ENCODE measurements around the gene PTPN4. TPM values are rescaled to one million over a fixed set of nuclear protein-coding genes. Genes with fewer than 3 reads are reported as not detected.

The PTPN4 gene
- total RNA-seq, 1 donor from 2014 or later, result 51.7 TPM

DNA sequence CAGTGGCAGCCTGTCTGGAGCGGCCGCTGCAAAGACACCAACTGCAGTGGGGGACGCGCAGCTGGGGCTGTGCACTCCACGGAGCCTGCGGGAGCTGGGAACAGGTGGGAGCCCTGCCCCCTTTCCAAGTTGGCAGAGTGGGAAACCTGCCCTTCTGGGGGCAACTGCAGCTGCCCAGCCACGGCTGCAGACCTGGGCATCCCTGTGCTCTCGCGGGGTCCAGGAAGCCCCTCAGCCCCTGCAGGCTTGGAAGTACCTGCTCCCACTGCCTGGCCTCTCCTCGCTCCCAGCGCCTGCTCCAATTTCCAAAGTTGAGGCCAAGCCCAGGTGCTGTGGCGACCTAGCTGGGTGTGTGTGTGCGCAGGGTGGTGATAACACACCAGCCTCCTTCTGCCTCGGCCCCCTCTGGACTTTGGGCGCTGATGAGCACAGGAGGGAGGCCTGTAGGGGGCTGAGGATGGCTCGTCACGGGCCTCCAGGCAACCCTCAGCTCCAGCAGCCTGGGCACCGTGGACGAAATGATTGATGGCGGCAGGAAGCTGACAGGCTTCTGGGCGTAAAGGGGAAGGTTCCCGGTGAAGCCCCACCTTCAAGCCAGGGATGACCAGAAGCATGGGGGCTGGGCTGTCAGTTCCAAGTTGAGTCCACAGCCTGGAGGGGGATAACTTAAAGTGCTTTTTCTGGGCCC, 76.9 kb downstream of the PTPN4 start:
- no peak overlapping the region for H3K4me3 Mint-ChIP-seq
- H3K9me3 Mint-ChIP-seq, result peaks cover under 1% of the 10 kb centered on the region
- TF ChIP-seq, protein P1, sequence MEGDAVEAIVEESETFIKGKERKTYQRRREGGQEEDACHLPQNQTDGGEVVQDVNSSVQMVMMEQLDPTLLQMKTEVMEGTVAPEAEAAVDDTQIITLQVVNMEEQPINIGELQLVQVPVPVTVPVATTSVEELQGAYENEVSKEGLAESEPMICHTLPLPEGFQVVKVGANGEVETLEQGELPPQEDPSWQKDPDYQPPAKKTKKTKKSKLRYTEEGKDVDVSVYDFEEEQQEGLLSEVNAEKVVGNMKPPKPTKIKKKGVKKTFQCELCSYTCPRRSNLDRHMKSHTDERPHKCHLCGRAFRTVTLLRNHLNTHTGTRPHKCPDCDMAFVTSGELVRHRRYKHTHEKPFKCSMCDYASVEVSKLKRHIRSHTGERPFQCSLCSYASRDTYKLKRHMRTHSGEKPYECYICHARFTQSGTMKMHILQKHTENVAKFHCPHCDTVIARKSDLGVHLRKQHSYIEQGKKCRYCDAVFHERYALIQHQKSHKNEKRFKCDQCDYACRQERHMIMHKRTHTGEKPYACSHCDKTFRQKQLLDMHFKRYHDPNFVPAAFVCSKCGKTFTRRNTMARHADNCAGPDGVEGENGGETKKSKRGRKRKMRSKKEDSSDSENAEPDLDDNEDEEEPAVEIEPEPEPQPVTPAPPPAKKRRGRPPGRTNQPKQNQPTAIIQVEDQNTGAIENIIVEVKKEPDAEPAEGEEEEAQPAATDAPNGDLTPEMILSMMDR (IDR thresholded peaks at IDR 0.05; ENCODE audit: unreplicated experiment), result no peak
- H3K36me3 Mint-ChIP-seq, result peaks cover 10% of the 10 kb centered on the region
- no peaks in the 10 kb centered on the region for H3K27me3 Mint-ChIP-seq (ENCODE audit: low read depth)
- H3K27ac Mint-ChIP-seq, result no peak overlapping the region
- peaks cover 19% of the 10 kb centered on the region for H3K4me1 Mint-ChIP-seq
- DNase-seq (ENCODE audit: low spot score in 2 of 2, unreplicated experiment in 2 of 2), result no peak

DNA sequence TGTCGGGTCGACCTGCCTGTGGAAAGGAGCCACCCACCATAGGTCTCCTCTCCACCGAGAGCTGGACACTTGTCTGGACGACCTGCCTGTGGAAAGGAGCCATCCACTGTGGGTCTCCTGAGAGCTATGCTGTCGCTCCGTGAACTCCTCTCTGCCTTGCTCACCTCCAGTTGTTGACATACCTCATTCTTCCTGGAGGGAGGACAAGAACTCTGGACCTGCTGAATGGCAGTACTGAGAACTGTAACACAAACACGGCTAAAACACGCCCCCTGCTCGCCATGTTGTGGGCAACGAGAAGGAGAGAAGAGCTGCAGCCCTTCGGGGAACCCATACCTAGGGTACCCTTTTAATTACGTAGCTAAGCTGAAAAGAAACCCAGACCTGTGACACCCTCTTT, 77.6 kb downstream of the PTPN4 start:
- no peak overlapping the region for H3K27ac Mint-ChIP-seq
- H3K4me3 Mint-ChIP-seq, result no peak overlapping the region
- H3K4me1 Mint-ChIP-seq, result peaks cover 23% of the 10 kb centered on the region

DNA sequence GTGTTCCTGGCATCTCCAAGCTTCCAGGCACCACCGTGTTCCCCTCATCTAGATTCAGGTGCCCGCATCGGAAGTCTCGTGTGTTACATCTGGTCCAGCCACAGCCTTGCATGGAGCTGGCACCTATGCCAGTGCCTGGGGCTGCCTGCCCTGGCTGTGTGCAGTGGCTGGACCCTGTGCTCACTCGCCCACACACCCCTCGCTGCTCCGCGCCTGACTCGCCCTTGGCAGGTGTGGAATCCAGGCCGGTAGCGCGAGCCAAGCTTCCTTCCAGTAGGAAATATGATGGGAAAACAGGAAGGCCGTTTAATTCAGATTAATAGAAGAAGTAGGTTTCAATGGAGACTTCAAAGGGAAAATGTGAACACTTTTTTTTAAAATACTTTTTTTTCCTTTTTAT, 78.0 kb downstream of the PTPN4 start:
- H3K27me3 Mint-ChIP-seq (ENCODE audit: low read depth), result no peaks in the 10 kb centered on the region
- no peak overlapping the region for H3K4me3 Mint-ChIP-seq
- H3K27ac Mint-ChIP-seq, result peak overlapping the region; percentile 57
- peaks cover 13% of the 10 kb centered on the region for H3K36me3 Mint-ChIP-seq
- DNase-seq (ENCODE audit: low spot score in 2 of 2, unreplicated experiment in 2 of 2), result no peak
- TF ChIP-seq, protein P1 (IDR thresholded peaks at IDR 0.05; ENCODE audit: unreplicated experiment), result no peak
- no peaks in the 10 kb centered on the region for H3K9me3 Mint-ChIP-seq
- peaks cover 23% of the 10 kb centered on the region for H3K4me1 Mint-ChIP-seq

More for the DNA sequence above, 77.6 kb downstream of the PTPN4 start:
- no peaks in the 10 kb centered on the region for H3K9me3 Mint-ChIP-seq
- H3K27me3 Mint-ChIP-seq (ENCODE audit: low read depth), result no peaks in the 10 kb centered on the region
- TF ChIP-seq, protein P1 (IDR thresholded peaks at IDR 0.05; ENCODE audit: unreplicated experiment), result no peak
- DNase-seq (ENCODE audit: low spot score in 2 of 2, unreplicated experiment in 2 of 2), result no peak
- H3K36me3 Mint-ChIP-seq, result peaks cover 10% of the 10 kb centered on the region

DNA sequence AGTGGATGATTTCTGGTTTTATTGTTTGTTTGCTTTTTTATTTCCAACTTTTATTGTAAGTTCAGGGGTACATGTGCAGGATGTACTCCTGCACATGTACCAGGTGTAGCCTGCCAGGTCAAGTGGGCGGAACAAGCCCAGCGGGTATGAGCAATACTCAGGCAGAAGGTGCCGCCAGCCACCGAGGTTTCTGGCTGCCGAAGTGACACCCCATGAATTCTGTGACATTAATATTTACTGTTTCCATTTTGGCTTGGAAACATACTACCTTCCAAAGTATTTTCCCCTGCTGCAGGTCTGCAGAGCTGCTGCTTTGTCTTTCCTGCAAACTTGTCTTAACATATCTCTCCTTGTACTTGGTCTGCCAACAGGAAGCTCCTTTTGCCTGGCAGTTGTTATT, 78.5 kb downstream of the PTPN4 start:
- no peaks in the 10 kb centered on the region for H3K27me3 Mint-ChIP-seq (ENCODE audit: low read depth)
- H3K36me3 Mint-ChIP-seq, result peaks cover 17% of the 10 kb centered on the region
- no peaks in the 10 kb centered on the region for H3K9me3 Mint-ChIP-seq
- DNase-seq (ENCODE audit: low spot score in 2 of 2, unreplicated experiment in 2 of 2), result no peak
- H3K4me3 Mint-ChIP-seq, result no peak overlapping the region
- H3K27ac Mint-ChIP-seq, result peak overlapping the region; percentile 76
- TF ChIP-seq, protein P1 (IDR thresholded peaks at IDR 0.05; ENCODE audit: unreplicated experiment), result no peak
- H3K4me1 Mint-ChIP-seq, result peaks cover 23% of the 10 kb centered on the region

DNA sequence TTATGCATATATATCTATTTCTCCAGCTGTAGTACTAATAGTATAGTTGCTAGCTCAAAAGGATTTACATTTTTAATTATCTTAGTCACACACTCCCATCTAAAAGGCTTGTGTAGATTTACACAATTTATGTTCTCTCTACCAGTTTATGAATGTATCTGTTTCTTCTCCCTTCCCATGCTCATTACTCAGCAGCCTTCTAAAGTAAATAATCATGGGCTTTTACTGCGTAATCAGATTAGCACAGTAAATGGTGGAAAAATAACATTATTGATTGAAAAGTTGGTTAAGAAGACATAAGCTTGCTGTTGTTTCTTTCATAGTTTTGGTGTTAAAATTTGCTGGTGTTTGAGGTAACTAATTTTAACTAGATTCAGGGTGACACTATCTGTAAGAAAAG, 81.8 kb downstream of the PTPN4 start:
- Mint-ChIP-seq H3K27ac (peak overlapping the region; percentile 68), H3K4me1 (peaks cover 23% of the 10 kb centered on the region), H3K27me3 (ENCODE audit: low read depth) (no peaks in the 10 kb centered on the region), H3K9me3 (peaks cover 13% of the 10 kb centered on the region), H3K36me3 (peaks cover 28% of the 10 kb centered on the region), H3K4me3 (no peak overlapping the region)
- TF ChIP-seq, protein P1 (IDR thresholded peaks at IDR 0.05; ENCODE audit: unreplicated experiment), result no peak
- no peak for DNase-seq (ENCODE audit: low spot score in 2 of 2, unreplicated experiment in 2 of 2)
